ENCODE measurements around the gene KCNH8.

KCNH8 gene

GRCh38 chr3:19273091-19273490, 124.8 kb downstream of the KCNH8 start:
- 55% methylated on average over 1 of the region's 1 CpG for WGBS
- no peak overlapping the region for H2AK5ac ChIP-seq (ENCODE audit: low read length, severe bottlenecking)
- DNase-seq, result no peak
- no peak overlapping the region for H3K23ac ChIP-seq (ENCODE audit: low read length in 2 of 2)
- H3K4me1 ChIP-seq (ENCODE audit: control insufficient read depth, insufficient read depth, low read depth, low read length), result no peaks in the 10 kb centered on the region
- H3K9me3 ChIP-seq (ENCODE audit: control insufficient read depth, low read length), result peaks cover 3% of the 10 kb centered on the region
- no peak overlapping the region for H3K9ac ChIP-seq (ENCODE audit: low read length)
- H2BK120ac ChIP-seq (ENCODE audit: low read depth, low read length), result no peak overlapping the region
- no peak overlapping the region for H3K27ac ChIP-seq (ENCODE audit: low read length, poor library complexity, severe bottlenecking)
- H3K27me3 ChIP-seq (ENCODE audit: control insufficient read depth in 1 of 2, insufficient read depth in 1 of 2, low read length in 2 of 2), result no peaks in the 10 kb centered on the region
- no peak overlapping the region for H4K8ac ChIP-seq (ENCODE audit: low read length)
- no peak overlapping the region for H2BK5ac ChIP-seq (ENCODE audit: low read depth, low read length, poor library complexity, severe bottlenecking)
- no peak overlapping the region for H3K4ac ChIP-seq (ENCODE audit: low read depth in 1 of 2, low read length in 2 of 2)
- H2BK12ac ChIP-seq (ENCODE audit: low read length in 2 of 2), result no peak overlapping the region
- no peak overlapping the region for H4K91ac ChIP-seq (ENCODE audit: low read length)
- H3K4me2 ChIP-seq (ENCODE audit: low read length, poor library complexity, severe bottlenecking), result no peak overlapping the region
- H3K18ac ChIP-seq (ENCODE audit: low read depth in 1 of 2, low read length in 2 of 2), result no peak overlapping the region
- H3K36me3 ChIP-seq (ENCODE audit: control insufficient read depth in 1 of 2, insufficient read depth in 2 of 2, low read depth in 1 of 2, low read length in 2 of 2), result no peaks in the 10 kb centered on the region
- H2AFZ ChIP-seq (ENCODE audit: low read depth, low read length), result no peak overlapping the region
- no peak overlapping the region for H3K14ac ChIP-seq (ENCODE audit: low read length in 2 of 2)
- no peak overlapping the region for H2BK15ac ChIP-seq (ENCODE audit: low read depth, poor library complexity, severe bottlenecking)
- H3K79me1 ChIP-seq (replicated peaks; ENCODE audit: low read length, poor library complexity, severe bottlenecking), result no peaks in the 10 kb centered on the region
- H3K4me3 ChIP-seq (ENCODE audit: insufficient read depth in 1 of 2, low read depth in 1 of 2, low read length in 2 of 2), result no peak overlapping the region

GRCh38 chr3:19274576-19274975, 126.3 kb downstream of the KCNH8 start:
- Histone ChIP-seq H2AFZ (ENCODE audit: low read depth, low read length) (no peak overlapping the region), H2BK15ac (ENCODE audit: low read depth, poor library complexity, severe bottlenecking) (no peak overlapping the region), H3K14ac (ENCODE audit: low read length in 2 of 2) (no peak overlapping the region), H2BK12ac (ENCODE audit: low read length in 2 of 2) (no peak overlapping the region), H3K36me3 (ENCODE audit: control insufficient read depth in 1 of 2, insufficient read depth in 2 of 2, low read depth in 1 of 2, low read length in 2 of 2) (no peaks in the 10 kb centered on the region), H3K4me1 (ENCODE audit: control insufficient read depth, insufficient read depth, low read depth, low read length) (no peaks in the 10 kb centered on the region), H3K9ac (ENCODE audit: low read length) (no peak overlapping the region), H3K23ac (ENCODE audit: low read length in 2 of 2) (no peak overlapping the region), H3K79me1 (replicated peaks; ENCODE audit: low read length, poor library complexity, severe bottlenecking) (no peaks in the 10 kb centered on the region), H2BK5ac (ENCODE audit: low read depth, low read length, poor library complexity, severe bottlenecking) (no peak overlapping the region), H4K91ac (ENCODE audit: low read length) (no peak overlapping the region), H3K4me3 (ENCODE audit: insufficient read depth in 1 of 2, low read depth in 1 of 2, low read length in 2 of 2) (no peak overlapping the region), H2AK5ac (ENCODE audit: low read length, severe bottlenecking) (no peak overlapping the region), H3K18ac (ENCODE audit: low read depth in 1 of 2, low read length in 2 of 2) (no peak overlapping the region), H3K4ac (ENCODE audit: low read depth in 1 of 2, low read length in 2 of 2) (no peak overlapping the region), H3K4me2 (ENCODE audit: low read length, poor library complexity, severe bottlenecking) (no peak overlapping the region), H3K27me3 (ENCODE audit: control insufficient read depth in 1 of 2, insufficient read depth in 1 of 2, low read length in 2 of 2) (no peaks in the 10 kb centered on the region), H4K8ac (ENCODE audit: low read length) (no peak overlapping the region), H3K9me3 (ENCODE audit: control insufficient read depth, low read length) (peaks cover 3% of the 10 kb centered on the region), H3K27ac (ENCODE audit: low read length, poor library complexity, severe bottlenecking) (no peak overlapping the region), H2BK120ac (ENCODE audit: low read depth, low read length) (no peak overlapping the region)
- WGBS, result no CpG with 5 or more reads among the region's 1 CpG
- DNase-seq, result no peak

- Histone ChIP-seq H3K4me2 (ENCODE audit: low read length, poor library complexity, severe bottlenecking) (no peak overlapping the region), H4K91ac (ENCODE audit: low read length) (no peak overlapping the region), H3K79me1 (replicated peaks; ENCODE audit: low read length, poor library complexity, severe bottlenecking) (no peaks in the 10 kb centered on the region), H3K36me3 (ENCODE audit: control insufficient read depth in 1 of 2, insufficient read depth in 2 of 2, low read depth in 1 of 2, low read length in 2 of 2) (no peaks in the 10 kb centered on the region), H2BK5ac (ENCODE audit: low read depth, low read length, poor library complexity, severe bottlenecking) (no peak overlapping the region), H3K9me3 (ENCODE audit: control insufficient read depth, low read length) (no peaks in the 10 kb centered on the region), H2BK15ac (ENCODE audit: low read depth, poor library complexity, severe bottlenecking) (no peak overlapping the region), H4K8ac (ENCODE audit: low read length) (no peak overlapping the region), H2BK120ac (ENCODE audit: low read depth, low read length) (no peak overlapping the region), H3K4me1 (ENCODE audit: control insufficient read depth, insufficient read depth, low read depth, low read length) (no peaks in the 10 kb centered on the region), H3K14ac (ENCODE audit: low read length in 2 of 2) (no peak overlapping the region), H3K9ac (ENCODE audit: low read length) (no peak overlapping the region), H3K27ac (ENCODE audit: low read length, poor library complexity, severe bottlenecking) (no peak overlapping the region), H2AFZ (ENCODE audit: low read depth, low read length) (no peak overlapping the region), H3K27me3 (ENCODE audit: control insufficient read depth in 1 of 2, insufficient read depth in 1 of 2, low read length in 2 of 2) (no peaks in the 10 kb centered on the region), H2AK5ac (ENCODE audit: low read length, severe bottlenecking) (no peak overlapping the region), H3K4me3 (ENCODE audit: insufficient read depth in 1 of 2, low read depth in 1 of 2, low read length in 2 of 2) (no peak overlapping the region), H3K18ac (ENCODE audit: low read depth in 1 of 2, low read length in 2 of 2) (no peak overlapping the region), H3K4ac (ENCODE audit: low read depth in 1 of 2, low read length in 2 of 2) (no peak overlapping the region), H2BK12ac (ENCODE audit: low read length in 2 of 2) (no peak overlapping the region), H3K23ac (ENCODE audit: low read length in 2 of 2) (no peak overlapping the region)
- 62% methylated on average over 3 of the region's 3 CpGs for WGBS
- no peak for DNase-seq
Observed at GRCh38 chr3:19284974-19285373, 136.7 kb downstream of the KCNH8 start.

GRCh38 chr3:19293295-19293694, 145.0 kb downstream of the KCNH8 start:
- H3K79me1 ChIP-seq (replicated peaks; ENCODE audit: low read length, poor library complexity, severe bottlenecking), result no peaks in the 10 kb centered on the region
- H3K4me1 ChIP-seq (ENCODE audit: control insufficient read depth, insufficient read depth, low read depth, low read length), result no peaks in the 10 kb centered on the region
- H3K9ac ChIP-seq (ENCODE audit: low read length), result no peak overlapping the region
- H3K4ac ChIP-seq (ENCODE audit: low read depth in 1 of 2, low read length in 2 of 2), result no peak overlapping the region
- H2BK5ac ChIP-seq (ENCODE audit: low read depth, low read length, poor library complexity, severe bottlenecking), result no peak overlapping the region
- no peak overlapping the region for H4K91ac ChIP-seq (ENCODE audit: low read length)
- no peak overlapping the region for H3K4me2 ChIP-seq (ENCODE audit: low read length, poor library complexity, severe bottlenecking)
- no peak overlapping the region for H2BK15ac ChIP-seq (ENCODE audit: low read depth, poor library complexity, severe bottlenecking)
- H2AK5ac ChIP-seq (ENCODE audit: low read length, severe bottlenecking), result no peak overlapping the region
- H3K4me3 ChIP-seq (ENCODE audit: insufficient read depth in 1 of 2, low read depth in 1 of 2, low read length in 2 of 2), result no peak overlapping the region
- H3K27ac ChIP-seq (ENCODE audit: low read length, poor library complexity, severe bottlenecking), result no peak overlapping the region
- no peak for DNase-seq
- H2BK12ac ChIP-seq (ENCODE audit: low read length in 2 of 2), result no peak overlapping the region
- no peaks in the 10 kb centered on the region for H3K36me3 ChIP-seq (ENCODE audit: control insufficient read depth in 1 of 2, insufficient read depth in 2 of 2, low read depth in 1 of 2, low read length in 2 of 2)
- no peak overlapping the region for H3K14ac ChIP-seq (ENCODE audit: low read length in 2 of 2)
- peaks cover 3% of the 10 kb centered on the region for H3K9me3 ChIP-seq (ENCODE audit: control insufficient read depth, low read length)
- H3K27me3 ChIP-seq (ENCODE audit: control insufficient read depth in 1 of 2, insufficient read depth in 1 of 2, low read length in 2 of 2), result no peaks in the 10 kb centered on the region
- H2BK120ac ChIP-seq (ENCODE audit: low read depth, low read length), result no peak overlapping the region
- H3K18ac ChIP-seq (ENCODE audit: low read depth in 1 of 2, low read length in 2 of 2), result no peak overlapping the region
- H2AFZ ChIP-seq (ENCODE audit: low read depth, low read length), result no peak overlapping the region
- WGBS, result 46% methylated on average over 2 of the region's 4 CpGs
- H3K23ac ChIP-seq (ENCODE audit: low read length in 2 of 2), result no peak overlapping the region
- H4K8ac ChIP-seq (ENCODE audit: low read length), result no peak overlapping the region

Measured in mesenchymal stem cell (in vitro differentiated cells and primary cell).